B cell (primary cell): ENCODE results near the gene MRPL33. TPM values are rescaled to one million over a fixed set of nuclear protein-coding genes. Genes with fewer than 3 reads are reported as not detected.

Source experiments
- ATAC-seq: fragments of 200-7000 bp; cut with Tn5 transposase; one replicate; pipeline ENCODE4 v1.10.0; 2021; ENCODE audit warnings: low read depth, mild to moderate bottlenecking, moderate number of reproducible peaks, moderate library complexity
- CTCF ChIA-PET: fragments of 350-600 bp; sonication (Branson Sonifier 250); formaldehyde crosslinking; loops from one replicate; lab custom pipeline; 2021; ENCODE audit warnings: antibody characterized with exemption, inconsistent platforms; lab: Charles Lee
- POLR2A ChIA-PET: fragments of 350-600 bp; sonication (Branson Sonifier 250); formaldehyde crosslinking; loops from one replicate; lab custom pipeline; 2021; ENCODE audit warnings: antibody characterized with exemption; lab: Charles Lee
- DNase-seq: peaks from one replicate; pipeline ENCODE4 v3.0.0; 2013
- H2AFZ ChIP-seq: 2 replicates; pipeline ENCODE4 v1.6.1; 2012; ENCODE audit warnings: mild to moderate bottlenecking, low read depth, low read length; ENCODE audit not compliant: insufficient read depth, poor library complexity, severe bottlenecking
- H3K27ac ChIP-seq, 2 donors: 1 replicate in 1 of 2; 2 replicates in 1 of 2; pipeline ENCODE4 v1.5.1; 2012 to 2013; ENCODE audit warnings: low read length in 2 of 2, mild to moderate bottlenecking in 2 of 2, moderate library complexity in 1 of 2
- H3K27me3 ChIP-seq, 4 experiments: fragments of 200-600 bp in 1 of 4; sonication (generic) in 1 of 4; replicated peaks in 1 of 4; 1 replicate in 2 of 4; 2 replicates in 2 of 4; pipeline versions ENCODE4 v1.6.1 to v1.7.0; 2013 to 2016; ENCODE audit warnings: low read length in 3 of 4, mild to moderate bottlenecking in 2 of 4, mixed read lengths in 1 of 4, moderate library complexity in 1 of 4; ENCODE audit not compliant: insufficient read depth in 4 of 4, control insufficient read depth in 3 of 4; ENCODE audit errors: control extremely low read depth in 1 of 4
- H3K36me3 ChIP-seq, 2 experiments: replicated peaks in 1 of 2; 1 replicate in 1 of 2; 2 replicates in 1 of 2; pipeline versions ENCODE4 v1.6.1 to v1.7.1; 2013; ENCODE audit warnings: low read length in 1 of 2; ENCODE audit not compliant: insufficient read depth in 2 of 2, control insufficient read depth in 1 of 2; ENCODE audit errors: control extremely low read depth in 1 of 2, extremely low read depth in 1 of 2
- H3K4me1 ChIP-seq, 2 donors: fragments of 200-600 bp in 1 of 2; sonication (generic) in 1 of 2; 1 replicate in 1 of 2; 2 replicates in 1 of 2; pipeline versions ENCODE4 v1.5.1 to v1.6.1; 2013 to 2017; ENCODE audit warnings: low read length in 2 of 2; ENCODE audit not compliant: control insufficient read depth in 2 of 2, insufficient read depth in 2 of 2
- H3K4me2 ChIP-seq: replicated peaks from 2 replicates; pipeline ENCODE3; 2012; ENCODE audit warnings: mild to moderate bottlenecking, low read depth, low read length; ENCODE audit not compliant: poor library complexity, severe bottlenecking
- H3K4me3 ChIP-seq, 5 experiments: fragments of 200-600 bp in 1 of 5; sonication (generic) in 1 of 5; 1 replicate in 3 of 5; 2 replicates in 2 of 5; pipeline versions ENCODE4 v1.5.1 to v1.7.0; 2011 to 2016; ENCODE audit warnings: low read length in 4 of 5, mild to moderate bottlenecking in 4 of 5, low read depth in 2 of 5, control low read depth in 1 of 5, moderate library complexity in 1 of 5; ENCODE audit not compliant: insufficient read depth in 1 of 5; ENCODE audit errors: control extremely low read depth in 1 of 5, extremely low read depth in 1 of 5
- H3K79me2 ChIP-seq: fragments of 200-600 bp; sonication (generic); one replicate; pipeline ENCODE4 v1.6.0; 2016; ENCODE audit warnings: low read length; ENCODE audit not compliant: control insufficient read depth, insufficient read depth
- H3K9ac ChIP-seq: fragments of 200-600 bp; sonication (generic); 2 replicates; pipeline ENCODE4 v1.6.1; 2017; ENCODE audit warnings: mild to moderate bottlenecking, low read length, moderate library complexity
- H3K9me3 ChIP-seq, 3 donors: one replicate each; pipeline versions ENCODE4 v1.6.1 to v1.7.1; 2013; ENCODE audit warnings: low read length in 2 of 3; ENCODE audit not compliant: control insufficient read depth in 2 of 3, insufficient read depth in 1 of 3; ENCODE audit errors: control extremely low read depth in 1 of 3
- H4K20me1 ChIP-seq: 2 replicates; pipeline ENCODE4 v1.6.0; 2012; ENCODE audit warnings: mild to moderate bottlenecking, low read length; ENCODE audit not compliant: insufficient read depth, control insufficient read depth, poor library complexity, severe bottlenecking
- H3K27ac Mint-ChIP-seq: one replicate; pipeline ENCODE4 v1.8.0; 2021; ENCODE audit warnings: mixed read lengths
- H3K27me3 Mint-ChIP-seq: one replicate; pipeline ENCODE4 v1.8.0; 2021; ENCODE audit warnings: mixed read lengths
- H3K4me1 Mint-ChIP-seq: one replicate; pipeline ENCODE4 v1.8.0; 2021; ENCODE audit warnings: mixed read lengths
- H3K4me3 Mint-ChIP-seq: one replicate; pipeline ENCODE4 v1.8.0; 2021; ENCODE audit warnings: mixed read lengths
- H3K9me3 Mint-ChIP-seq: one replicate; pipeline ENCODE4 v1.8.0; 2022; ENCODE audit warnings: mixed read lengths; ENCODE audit not compliant: insufficient read depth
- CTCF ChIP-seq: fragments of 200-600 bp; IDR thresholded peaks from one replicate; pipeline ENCODE4 v1.8.0; 2022; ENCODE audit warnings: antibody characterized with exemption, mild to moderate bottlenecking
- EZH2 ChIP-seq: IDR thresholded peaks from 2 replicates; pipeline ENCODE4 v1.6.1; 2012; ENCODE audit warnings: borderline replicate concordance, low read depth, mild to moderate bottlenecking, moderate library complexity, low read length; ENCODE audit not compliant: insufficient read depth, poor library complexity, severe bottlenecking
- WGBS: methylation state at CpG from one replicate; pipeline ENCODE4 v1.1.5; 2013; ENCODE audit warnings: missing lambda C conversion rate; ENCODE audit not compliant: insufficient coverage; 5-methylcytosine and 5-hydroxymethylcytosine counted together
- intact Hi-C: fragments of 100-400 bp; cut with micrococcal nuclease; formaldehyde crosslinking; loops from one replicate; pipeline ENCODE4 v1.10.0; 2022
- polyA plus RNA-seq: library from polyadenylated mRNA; depleted of rRNA; stranded (reverse); fragments of >200 nt; gene quantifications from 2 replicates; pipeline ENCODE4 v1.2.3, GENCODE V29; 2012
- total RNA-seq, 2 donors: library from RNA; stranded (reverse); fragments of 120-200 nt in 1 of 2; gene quantifications; 1 replicate in 1 of 2; 2 replicates in 1 of 2; pipeline versions ENCODE4 v1.2.3 to v1.2.4, GENCODE V29; 2013 to 2022

Gene MRPL33
- total and polyA plus RNA-seq, 2 donors (not counting 1 experiment from before 2014, with no cell fraction given), result 14.4 to 26.5 TPM

GRCh38 chr2:27806311-27807059, 35.0 kb downstream of the MRPL33 start:
- Mint-ChIP-seq H3K9me3 (no peaks in the 10 kb centered on the region), H3K4me1 (no peaks in the 10 kb centered on the region), H3K4me3 (no peak overlapping the region), H3K27ac (no peak overlapping the region), H3K27me3 (no peaks in the 10 kb centered on the region)
- no peak overlapping the region for H3K9ac ChIP-seq
- ChIA-PET POLR2A (no interaction called here), CTCF (interaction anchor here (1.3 to 1.5 kb wide), 2 partner anchors 20 to 589 kb away, joined by 3 to 6 read pairs; no protein-coding TSS in a partner anchor)
- WGBS, result 100% methylated on average over 3 of the region's 5 CpGs
- DNase-seq, result no peak
- no peak overlapping the region for H2AFZ ChIP-seq
- intact Hi-C loops, result no loop called here
- no peak overlapping the region for H3K4me3 ChIP-seq
- no peak for ATAC-seq
- no peaks in the 10 kb centered on the region for H3K27me3 ChIP-seq
- no peaks in the 10 kb centered on the region for H3K36me3 ChIP-seq
- no peak for TF ChIP-seq CTCF
- TF ChIP-seq EZH2, result no peak
- H3K4me1 ChIP-seq, result no peaks in the 10 kb centered on the region
- H4K20me1 ChIP-seq, result no peaks in the 10 kb centered on the region
- H3K9me3 ChIP-seq, result no peaks in the 10 kb centered on the region
- no peak overlapping the region for H3K27ac ChIP-seq
- no peak overlapping the region for H3K4me2 ChIP-seq
- H3K79me2 ChIP-seq, result no peaks in the 10 kb centered on the region

- H3K27ac Mint-ChIP-seq, result no peak overlapping the region
- no peak overlapping the region for H2AFZ ChIP-seq
These were observed 36.0 kb downstream of the MRPL33 start for GRCh38 chr2:27807476-27807875.

More at GRCh38 chr2:27807476-27807875, 36.0 kb downstream of the MRPL33 start:
- H3K27ac ChIP-seq, result no peak overlapping the region
- no peaks in the 10 kb centered on the region for H3K4me1 Mint-ChIP-seq
- H3K9me3 Mint-ChIP-seq, result no peaks in the 10 kb centered on the region
- ChIA-PET CTCF (interaction anchor here (1.3 to 1.5 kb wide), 2 partner anchors 19 to 588 kb away, joined by 3 to 6 read pairs; no protein-coding TSS in a partner anchor), POLR2A (no interaction called here)
- H4K20me1 ChIP-seq, result no peaks in the 10 kb centered on the region
- H3K4me1 ChIP-seq, result no peaks in the 10 kb centered on the region
- H3K27me3 Mint-ChIP-seq, result no peaks in the 10 kb centered on the region
- H3K4me2 ChIP-seq, result no peak overlapping the region
- no peak for DNase-seq
- H3K27me3 ChIP-seq, result no peaks in the 10 kb centered on the region
- no peak overlapping the region for H3K9ac ChIP-seq
- H3K9me3 ChIP-seq, result no peaks in the 10 kb centered on the region
- H3K36me3 ChIP-seq, result no peaks in the 10 kb centered on the region
- H3K4me3 Mint-ChIP-seq, result no peak overlapping the region
- H3K4me3 ChIP-seq, result no peak overlapping the region
- WGBS, result 83% methylated on average over 3 of the region's 4 CpGs
- H3K79me2 ChIP-seq, result no peaks in the 10 kb centered on the region
- TF ChIP-seq CTCF, result peak; percentile 24
- TF ChIP-seq EZH2, result no peak
- ATAC-seq, result no peak
- intact Hi-C loops, result no loop called here
